ENCODE data around the gene TMC7.

TMC7 gene

DNA sequence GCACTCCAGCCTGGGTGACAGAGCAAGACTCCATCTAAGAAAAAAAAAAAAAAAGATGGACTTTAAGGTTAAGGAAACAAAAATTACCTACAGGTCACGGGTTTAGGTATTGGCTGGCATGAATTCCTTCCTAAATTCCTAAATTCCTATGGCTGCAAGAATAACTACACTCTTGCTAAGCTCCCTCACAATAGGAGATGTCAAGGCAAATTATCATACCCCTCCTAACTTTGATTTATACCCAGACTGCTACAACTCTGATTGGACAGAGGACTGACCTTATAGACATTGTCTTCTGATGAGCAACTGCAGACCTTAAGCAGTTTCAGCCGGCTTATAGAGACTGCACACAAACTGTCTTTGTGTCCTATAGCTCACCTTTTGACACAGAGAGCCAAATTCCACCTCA is 25.1 kb upstream of the TMC7 start:
- Histone ChIP-seq H3K27ac (ENCODE audit: low read depth, low read length) (no peak overlapping the region), H3F3A (ENCODE audit: insufficient read depth) (no peaks in the 10 kb centered on the region), H4K20me1 (ENCODE audit: low read depth, low read length) (no peaks in the 10 kb centered on the region), H3K9me3 (ENCODE audit: insufficient read depth, low read length) (no peaks in the 10 kb centered on the region), H3K4me3 (ENCODE audit: insufficient read depth, low read length, poor library complexity, severe bottlenecking) (no peak overlapping the region), H3K36me3 (ENCODE audit: low read length) (no peaks in the 10 kb centered on the region), H2AFZ (ENCODE audit: low read depth, low read length, severe bottlenecking) (no peak overlapping the region), H3K79me2 (ENCODE audit: insufficient read depth, low read length) (no peaks in the 10 kb centered on the region), H3K9ac (ENCODE audit: low read length) (no peak overlapping the region), H3K9me2 (replicated peaks; ENCODE audit: insufficient read depth, low read length) (no peaks in the 10 kb centered on the region), H3K27me3 (ENCODE audit: low read length) (no peaks in the 10 kb centered on the region), H3K4me2 (ENCODE audit: low read depth, low read length, poor library complexity, severe bottlenecking) (no peak overlapping the region)
- no peak for TF ChIP-seq EZH2phosphoT487 (conservative IDR thresholded peaks at IDR 0.05; ENCODE audit: low read length)
- TF ChIP-seq CTCF (IDR thresholded peaks at IDR 0.05; ENCODE audit: insufficient read depth, low read length, poor library complexity, severe bottlenecking): no peak

DNA sequence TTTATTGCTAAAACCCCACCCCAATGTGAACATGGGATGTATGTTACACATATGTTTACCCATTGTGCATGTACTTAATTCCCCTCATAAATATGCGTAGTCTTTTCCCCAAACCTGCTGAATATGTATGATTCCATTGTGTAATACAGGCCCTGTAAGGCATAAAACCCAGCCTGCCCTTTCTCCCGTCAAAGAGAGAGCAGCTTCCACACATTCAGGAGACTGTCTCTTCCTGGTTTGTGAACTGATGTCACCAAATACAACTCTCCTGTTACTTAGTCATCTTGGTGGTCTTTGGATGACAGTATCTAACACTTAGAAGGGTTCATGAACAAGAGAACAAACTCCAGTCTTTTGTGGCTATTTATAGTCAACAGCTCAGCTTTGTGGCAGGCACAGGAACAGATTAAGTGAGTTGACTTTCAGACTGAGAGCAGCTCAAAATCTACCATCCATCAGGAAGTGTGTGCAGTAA is 24.7 kb upstream of the TMC7 start:
- Histone ChIP-seq H3F3A (ENCODE audit: insufficient read depth) (no peaks in the 10 kb centered on the region), H2AFZ (ENCODE audit: low read depth, low read length, severe bottlenecking) (no peak overlapping the region), H3K4me2 (ENCODE audit: low read depth, low read length, poor library complexity, severe bottlenecking) (no peak overlapping the region), H3K9ac (ENCODE audit: low read length) (no peak overlapping the region), H3K27ac (ENCODE audit: low read depth, low read length) (no peak overlapping the region), H3K9me2 (replicated peaks; ENCODE audit: insufficient read depth, low read length) (no peaks in the 10 kb centered on the region), H4K20me1 (ENCODE audit: low read depth, low read length) (no peaks in the 10 kb centered on the region), H3K9me3 (ENCODE audit: insufficient read depth, low read length) (no peaks in the 10 kb centered on the region), H3K27me3 (ENCODE audit: low read length) (no peaks in the 10 kb centered on the region), H3K4me3 (ENCODE audit: insufficient read depth, low read length, poor library complexity, severe bottlenecking) (no peak overlapping the region), H3K79me2 (ENCODE audit: insufficient read depth, low read length) (no peaks in the 10 kb centered on the region), H3K36me3 (ENCODE audit: low read length) (no peaks in the 10 kb centered on the region)
- TF ChIP-seq EZH2phosphoT487 (conservative IDR thresholded peaks at IDR 0.05; ENCODE audit: low read length) (no peak), CTCF (IDR thresholded peaks at IDR 0.05; ENCODE audit: insufficient read depth, low read length, poor library complexity, severe bottlenecking) (no peak)

DNA sequence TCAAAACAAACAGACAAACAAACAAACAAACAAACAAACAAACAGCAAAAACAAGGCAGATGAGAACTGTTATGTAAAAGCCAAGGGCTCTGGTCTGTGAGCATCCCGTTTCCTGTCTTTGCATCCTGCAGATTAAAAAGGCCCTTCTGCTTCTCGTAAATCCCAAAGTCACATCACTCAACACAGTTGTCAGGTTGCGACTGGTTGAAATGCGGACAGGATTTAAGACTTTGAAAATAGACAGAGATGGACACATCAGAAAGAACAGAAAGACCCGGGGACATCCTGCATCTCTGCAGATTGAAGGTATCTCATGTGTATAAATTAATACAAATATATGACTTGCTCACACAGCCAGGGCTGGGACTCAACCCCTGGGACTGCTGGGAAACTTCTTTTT is 18.2 kb upstream of the TMC7 start:
- no peak overlapping the region for H3K9ac ChIP-seq (ENCODE audit: low read length)
- no peak overlapping the region for H3K4me3 ChIP-seq (ENCODE audit: insufficient read depth, low read length, poor library complexity, severe bottlenecking)
- no peak overlapping the region for H2AFZ ChIP-seq (ENCODE audit: low read depth, low read length, severe bottlenecking)
- no peaks in the 10 kb centered on the region for H3K27me3 ChIP-seq (ENCODE audit: low read length)
- H3K9me3 ChIP-seq (ENCODE audit: insufficient read depth, low read length): no peaks in the 10 kb centered on the region
- H3K79me2 ChIP-seq (ENCODE audit: insufficient read depth, low read length): no peaks in the 10 kb centered on the region
- no peak for TF ChIP-seq CTCF (IDR thresholded peaks at IDR 0.05; ENCODE audit: insufficient read depth, low read length, poor library complexity, severe bottlenecking)
- TF ChIP-seq EZH2phosphoT487 (conservative IDR thresholded peaks at IDR 0.05; ENCODE audit: low read length): no peak
- no peaks in the 10 kb centered on the region for H3K9me2 ChIP-seq (replicated peaks; ENCODE audit: insufficient read depth, low read length)
- H4K20me1 ChIP-seq (ENCODE audit: low read depth, low read length): no peaks in the 10 kb centered on the region
- H3K4me2 ChIP-seq (ENCODE audit: low read depth, low read length, poor library complexity, severe bottlenecking): no peak overlapping the region
- H3K36me3 ChIP-seq (ENCODE audit: low read length): no peaks in the 10 kb centered on the region
- no peaks in the 10 kb centered on the region for H3F3A ChIP-seq (ENCODE audit: insufficient read depth)
- H3K27ac ChIP-seq (ENCODE audit: low read depth, low read length): no peak overlapping the region

Data from SU-DHL-6 (cell line).